ENCODE measurements around the gene DVL2. TPM values are rescaled to one million over a fixed set of nuclear protein-coding genes. Genes with fewer than 3 reads are reported as not detected.

Gene DVL2
- total RNA-seq, 2 experiments from 2014 or later, result 62.1 to 67.3 TPM

GRCh38 chr17:7176107-7176840, 58.0 kb downstream of the DVL2 start:
- DNase-seq (no peak), ATAC-seq (ENCODE audit: low read depth) (no peak)
- peaks cover 15% of the 10 kb centered on the region for H3K27me3 Mint-ChIP-seq
- H3K4me3 Mint-ChIP-seq, result no peak overlapping the region
- H3K9me3 Mint-ChIP-seq, result no peaks in the 10 kb centered on the region
- peaks cover 9% of the 10 kb centered on the region for H3K4me1 Mint-ChIP-seq
- POLR2A ChIA-PET, result no interaction called here
- H3K27ac Mint-ChIP-seq, result no peak overlapping the region
- H3K36me3 Mint-ChIP-seq, result no peaks in the 10 kb centered on the region

Small RNA genes lying within 50 kb of the gene (microRNA-seq; reads per million reads assigned to microRNA genes)
- 1,521 reads per million, percentile 82 among the genes with 10 or more reads in this experiment for gene MIR324

Other genes starting within 250 kb of the DVL2 start
- not detected for gene ALOX12, start 238.5 kb downstream of the DVL2 start, total RNA-seq
- gene RNASEK, start 221.9 kb downstream of the DVL2 start, total RNA-seq, result 100 to 1,000 TPM; 114 to 128 TPM
- gene BCL6B, start 211.5 kb downstream of the DVL2 start, total RNA-seq, result under 1 TPM; 0.36 to 0.54 TPM
- gene SLC16A13, start 198.5 kb downstream of the DVL2 start, total RNA-seq, result 10 to 100 TPM; 15.8 to 16.0 TPM
- gene SLC16A11, start 190.4 kb downstream of the DVL2 start, total RNA-seq, result 1 to 10 TPM; 1.2 to 1.7 TPM
- under 1 TPM; 0.45 to 0.64 TPM for gene CLEC10A, start 154.3 kb downstream of the DVL2 start, total RNA-seq
- gene ASGR2, start 119.7 kb downstream of the DVL2 start, total RNA-seq, result not detected
- 1 to 10 TPM; 1.1 to 1.5 TPM for gene ASGR1, start 55.1 kb downstream of the DVL2 start, total RNA-seq
- gene DLG4, start 14.7 kb downstream of the DVL2 start, total RNA-seq, result 10 to 100 TPM; 21.2 to 22.4 TPM
- gene ACADVL, start 14.6 kb downstream of the DVL2 start, total RNA-seq, result 100 to 1,000 TPM; 417 to 434 TPM
- 10 to 100 TPM; 49.9 to 50.4 TPM for gene PHF23, start 4.9 kb upstream of the DVL2 start, total RNA-seq
- gene GABARAP, start 7.9 kb upstream of the DVL2 start, total RNA-seq, result 100 to 1,000 TPM; 244 to 251 TPM
- 100 to 1,000 TPM; 157 to 160 TPM for gene CTDNEP1, start 17.2 kb upstream of the DVL2 start, total RNA-seq
- gene ELP5, start 17.7 kb upstream of the DVL2 start, total RNA-seq, result 10 to 100 TPM; 49.5 to 52.0 TPM
- 1 to 10 TPM; 1.7 to 2.6 TPM for gene CLDN7, start 28.0 kb upstream of the DVL2 start, total RNA-seq
- gene SLC2A4, start 47.2 kb upstream of the DVL2 start, total RNA-seq, result not detected
- gene YBX2, start 60.1 kb upstream of the DVL2 start, total RNA-seq, result 1 to 10 TPM in 1 of 2 experiments, under 1 TPM in 1; 0.37 to 1.2 TPM
- gene EIF5A, start 73.1 kb upstream of the DVL2 start, total RNA-seq, result 100 to 1,000 TPM; 420 to 451 TPM
- 10 to 100 TPM; 97.1 to 98.5 TPM for gene GPS2, start 80.8 kb upstream of the DVL2 start, total RNA-seq
- 10 to 100 TPM; 53.4 to 58.6 TPM for gene NEURL4, start 94.8 kb upstream of the DVL2 start, total RNA-seq
- gene ACAP1, start 102.0 kb upstream of the DVL2 start, total RNA-seq, result 100 to 1,000 TPM; 710 to 756 TPM
- 1 to 10 TPM; 8.1 to 8.7 TPM for gene KCTD11, start 117.6 kb upstream of the DVL2 start, total RNA-seq
- gene TMEM95, start 120.6 kb upstream of the DVL2 start, total RNA-seq, result not detected
- 1 to 10 TPM; 5.2 to 6.5 TPM for gene TNK1, start 146.6 kb upstream of the DVL2 start, total RNA-seq
- gene PLSCR3, start 160.0 kb upstream of the DVL2 start, total RNA-seq, result 10 to 100 TPM; 79.3 to 82.1 TPM
- 10 to 100 TPM; 52.9 to 55.6 TPM for gene TMEM256, start 169.6 kb upstream of the DVL2 start, total RNA-seq
- gene NLGN2, start 173.3 kb upstream of the DVL2 start, total RNA-seq, result 1 to 10 TPM; 8.0 to 8.7 TPM
- not detected for gene SPEM1, start 185.8 kb upstream of the DVL2 start, total RNA-seq
- not detected for gene SPEM2, start 191.1 kb upstream of the DVL2 start, total RNA-seq
- not detected for gene SPEM3, start 194.3 kb upstream of the DVL2 start, total RNA-seq
- 10 to 100 TPM; 15.7 to 17.7 TPM for gene TMEM102, start 200.9 kb upstream of the DVL2 start, total RNA-seq
- 10 to 100 TPM; 25.4 to 28.5 TPM for gene FGF11, start 205.0 kb upstream of the DVL2 start, total RNA-seq
- 10 to 100 TPM; 15.2 to 15.7 TPM for gene CHRNB1, start 210.5 kb upstream of the DVL2 start, total RNA-seq
- gene ZBTB4, start 245.1 kb upstream of the DVL2 start, total RNA-seq, result 10 to 100 TPM; 56.0 to 58.6 TPM
- gene SLC35G6, start 246.9 kb upstream of the DVL2 start, total RNA-seq, result not detected
- gene POLR2A, start 249.8 kb upstream of the DVL2 start, total RNA-seq, result 100 to 1,000 TPM; 192 to 214 TPM